IPS-15b (cell line): Measurements from ENCODE around the gene GRM5.
"Not testable (repeated sequence)": the region's sequence is repeated elsewhere in the genome, so short reads cannot be mapped to it uniquely, and the experiment has no call there.

ENCODE experiments used
- H3K27me3 ChIP-seq: one replicate; pipeline ENCODE4 v1.6.1; 2013; ENCODE audit warnings: low read length; ENCODE audit not compliant: control insufficient read depth, insufficient read depth
- H3K36me3 ChIP-seq: one replicate; pipeline ENCODE4 v1.6.1; 2013; ENCODE audit warnings: low read length; ENCODE audit not compliant: control insufficient read depth, insufficient read depth
- H3K4me1 ChIP-seq: one replicate; pipeline ENCODE4 v1.6.1; 2013; ENCODE audit warnings: mild to moderate bottlenecking, low read length; ENCODE audit not compliant: control insufficient read depth, insufficient read depth
- H3K4me3 ChIP-seq: one replicate; pipeline ENCODE4 v1.5.1; 2013; ENCODE audit warnings: low read depth, low read length
- H3K9ac ChIP-seq: one replicate; pipeline ENCODE4 v1.6.1; 2013; ENCODE audit warnings: low read depth, mild to moderate bottlenecking, low read length
- H3K9me3 ChIP-seq: one replicate; pipeline ENCODE4 v1.6.1; 2013; ENCODE audit warnings: mild to moderate bottlenecking, low read length; ENCODE audit not compliant: control insufficient read depth, insufficient read depth

Gene GRM5

DNA sequence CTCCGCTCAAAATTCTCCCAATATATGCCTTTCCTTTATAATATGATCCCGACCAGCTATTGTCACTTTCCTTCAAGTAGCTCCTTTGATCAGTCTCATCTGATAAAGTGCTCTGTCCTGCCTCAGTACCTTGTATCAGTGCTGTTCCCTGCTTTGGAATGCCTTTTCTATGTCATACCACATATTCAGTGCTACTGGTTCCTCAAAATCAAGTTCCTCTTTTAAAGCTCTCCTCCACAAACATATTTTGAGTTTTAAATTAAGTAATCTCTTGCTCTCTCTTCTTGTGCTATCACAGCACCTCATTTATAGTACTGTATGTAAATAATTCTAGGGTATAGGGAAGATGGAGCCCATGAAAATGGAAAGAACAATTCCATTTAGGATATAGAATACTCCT is 591.1 kb downstream of the GRM5 start:
- H3K4me3 ChIP-seq: no peak overlapping the region
- H3K27me3 ChIP-seq: no peaks in the 10 kb centered on the region
- no peaks in the 10 kb centered on the region for H3K4me1 ChIP-seq
- no peak overlapping the region for H3K9ac ChIP-seq
- no peaks in the 10 kb centered on the region for H3K36me3 ChIP-seq
- no peaks in the 10 kb centered on the region for H3K9me3 ChIP-seq

DNA sequence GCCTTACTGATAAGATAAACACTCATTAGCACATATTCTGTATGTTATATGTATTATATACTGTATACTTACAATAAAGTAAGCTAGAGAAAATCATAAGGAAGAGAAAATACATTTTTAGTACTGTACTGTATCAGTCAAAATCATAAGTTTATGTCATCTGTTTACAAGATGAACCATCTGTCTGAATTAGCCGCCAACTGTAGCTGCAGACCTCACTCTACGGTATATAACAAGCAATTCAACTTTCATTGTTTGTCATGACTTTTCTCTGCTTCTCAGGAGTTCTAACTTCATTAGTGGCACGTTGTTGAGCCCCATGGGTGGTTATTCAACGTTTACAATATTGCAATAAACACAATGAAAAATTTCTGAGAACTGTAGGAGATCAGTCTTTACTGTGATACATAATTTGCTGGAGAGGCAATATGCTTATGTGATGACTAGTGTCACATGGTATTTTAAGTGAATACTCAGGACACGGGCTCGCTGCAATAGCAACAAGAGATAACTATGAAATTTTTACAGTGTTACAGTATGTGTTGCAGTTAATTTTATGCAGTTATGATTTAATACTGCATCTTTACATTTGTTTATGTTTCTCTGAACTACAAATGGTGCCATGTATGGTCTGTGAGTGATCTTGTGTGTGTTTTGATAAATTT is 596.1 kb downstream of the GRM5 start:
- Histone ChIP-seq H3K9me3 (no peaks in the 10 kb centered on the region), H3K4me1 (no peaks in the 10 kb centered on the region), H3K4me3 (no peak overlapping the region), H3K36me3 (no peaks in the 10 kb centered on the region), H3K9ac (no peak overlapping the region), H3K27me3 (no peaks in the 10 kb centered on the region)

DNA sequence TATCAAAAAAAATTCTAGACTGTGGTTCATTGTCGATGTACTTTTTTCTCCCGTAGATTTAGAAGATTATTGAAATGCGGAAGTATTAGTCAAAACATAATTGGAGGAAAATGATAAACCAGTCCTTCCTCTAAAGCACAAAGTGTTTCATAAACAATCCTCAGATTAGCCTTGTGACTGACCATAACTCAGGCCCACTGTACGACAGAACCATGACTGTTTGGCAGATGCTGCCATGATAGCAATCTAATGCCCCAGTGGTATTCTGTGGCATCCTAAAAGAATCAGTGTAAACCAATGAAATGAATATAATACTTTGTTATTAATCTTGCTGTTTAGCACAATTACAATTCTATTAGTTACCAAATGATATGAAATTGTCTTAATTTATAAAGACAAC is 601.3 kb downstream of the GRM5 start:
- no peak overlapping the region for H3K4me3 ChIP-seq
- H3K9ac ChIP-seq: no peak overlapping the region
- no peaks in the 10 kb centered on the region for H3K4me1 ChIP-seq
- no peaks in the 10 kb centered on the region for H3K36me3 ChIP-seq
- no peaks in the 10 kb centered on the region for H3K27me3 ChIP-seq
- H3K9me3 ChIP-seq: peaks cover 9% of the 10 kb centered on the region

GRCh38 chr11:88463301-88463700 is 602.5 kb downstream of the GRM5 start:
- H3K36me3 ChIP-seq, H3K4me1 ChIP-seq, H3K4me3 ChIP-seq, H3K9me3 ChIP-seq, H3K27me3 ChIP-seq, H3K9ac ChIP-seq: not testable (repeated sequence)

DNA sequence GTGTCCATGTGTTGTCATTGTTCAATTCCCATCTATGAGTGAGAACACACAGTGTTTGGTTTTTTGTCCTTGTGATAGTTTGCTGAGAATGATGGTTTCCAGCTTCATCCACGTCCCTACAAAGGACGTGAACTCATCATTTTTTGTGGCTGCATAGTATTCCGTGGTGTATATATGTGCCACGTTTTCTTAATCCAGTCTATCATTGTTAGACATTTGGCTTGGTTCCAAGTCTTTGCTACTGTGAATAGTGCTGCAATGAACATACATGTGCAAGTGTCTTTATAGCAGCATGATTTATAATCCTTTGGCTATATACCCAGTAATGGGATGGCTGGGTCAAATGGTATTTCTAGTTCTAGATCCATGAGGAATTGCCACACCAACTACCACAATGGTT is 607.7 kb downstream of the GRM5 start:
- H3K36me3 ChIP-seq, H3K27me3 ChIP-seq, H3K9ac ChIP-seq, H3K4me1 ChIP-seq, H3K4me3 ChIP-seq, H3K9me3 ChIP-seq: not testable (repeated sequence)

GRCh38 chr11:88455974-88456373 is 609.8 kb downstream of the GRM5 start:
- Histone ChIP-seq H3K9ac (no peak overlapping the region), H3K27me3 (no peaks in the 10 kb centered on the region), H3K36me3 (no peaks in the 10 kb centered on the region)

GRCh38 chr11:88454881-88455280 is 610.9 kb downstream of the GRM5 start:
- Histone ChIP-seq H3K4me1 (no peaks in the 10 kb centered on the region), H3K9me3 (no peaks in the 10 kb centered on the region), H3K27me3 (no peaks in the 10 kb centered on the region), H3K36me3 (no peaks in the 10 kb centered on the region), H3K4me3 (no peak overlapping the region), H3K9ac (no peak overlapping the region)

More at GRCh38 chr11:88455974-88456373, 609.8 kb downstream of the GRM5 start:
- no peaks in the 10 kb centered on the region for H3K4me1 ChIP-seq
- H3K4me3 ChIP-seq: no peak overlapping the region
- H3K9me3 ChIP-seq: no peaks in the 10 kb centered on the region
